Measurements from ENCODE around the gene RHOT2. TPM values are rescaled to one million over a fixed set of nuclear protein-coding genes. Genes with fewer than 3 reads are reported as not detected.

The RHOT2 gene
- total and polyA plus RNA-seq, 9 of the 15 experiments (the other 6 are each of a cell fraction or from before 2014, with no cell fraction given): 5.0 to 373 (median 112) TPM

- no peak for TF ChIP-seq RERE (CRISPR knock-in tag; IDR thresholded peaks at IDR 0.05; ENCODE audit: borderline replicate concordance)
- TF ChIP-seq PRPF4 (IDR thresholded peaks at IDR 0.05; ENCODE audit: insufficient read depth, low read depth, low read length, poor library complexity, severe bottlenecking): peak; percentile 64
- TF ChIP-seq RBM22 (IDR thresholded peaks at IDR 0.05; ENCODE audit: low read depth, low read length, poor library complexity, severe bottlenecking): peak; percentile 86
- TF ChIP-seq NR2F6 (CRISPR knock-in tag; IDR thresholded peaks at IDR 0.05): no peak
- TF ChIP-seq DDX20 (tag; IDR thresholded peaks at IDR 0.05; ENCODE audit: low read depth): no peak
Measured at GRCh38 chr16:684961-685696, 17.2 kb downstream of the RHOT2 start (continued).

All from K562 (cell line).